Cortex of kidney (tissue), 1 donor: ENCODE data around the gene COMMD1.
"Not testable (repeated sequence)": the region's sequence is repeated elsewhere in the genome, so short reads cannot be mapped to it uniquely, and the experiment has no call there.

Experiments used
- DNase-seq: peaks from one replicate; lab custom pipeline; 2025; lab: John Stamatoyannopoulos, UW

COMMD1 gene

GRCh38 chr2:62030902-62031301 is 125.4 kb downstream of the COMMD1 start:
- no peak for DNase-seq

- no peak for DNase-seq
Measured at GRCh38 chr2:62032096-62032495, 126.6 kb downstream of the COMMD1 start.

- DNase-seq, result no peak
Measured at GRCh38 chr2:62034715-62035114, 129.2 kb downstream of the COMMD1 start.

- DNase-seq, result no peak
Measured at GRCh38 chr2:62036229-62036628, 130.8 kb downstream of the COMMD1 start.

- DNase-seq, result no peak
Measured at GRCh38 chr2:62036761-62037250, 131.3 kb downstream of the COMMD1 start.

- DNase-seq, result no peak
Measured at GRCh38 chr2:62038975-62039771, 133.7 kb downstream of the COMMD1 start.

- DNase-seq, result no peak
Measured at GRCh38 chr2:62040926-62041325, 135.5 kb downstream of the COMMD1 start.

- DNase-seq, result not testable (repeated sequence)
Measured at GRCh38 chr2:62041701-62042385, 136.4 kb downstream of the COMMD1 start.

GRCh38 chr2:62042400-62042799 is 136.9 kb downstream of the COMMD1 start:
- no peak for DNase-seq

GRCh38 chr2:62042944-62043343 is 137.5 kb downstream of the COMMD1 start:
- DNase-seq, result no peak

GRCh38 chr2:62045017-62045543 is 139.6 kb downstream of the COMMD1 start:
- DNase-seq, result no peak

GRCh38 chr2:62046141-62046540 is 140.7 kb downstream of the COMMD1 start:
- no peak for DNase-seq

GRCh38 chr2:62050456-62051045 is 145.1 kb downstream of the COMMD1 start:
- DNase-seq, result no peak

GRCh38 chr2:62054029-62054791 is 148.7 kb downstream of the COMMD1 start:
- no peak for DNase-seq

GRCh38 chr2:62054916-62055450 is 149.5 kb downstream of the COMMD1 start:
- DNase-seq, result no peak

GRCh38 chr2:62055724-62056336 is 150.4 kb downstream of the COMMD1 start:
- DNase-seq, result no peak

GRCh38 chr2:62056341-62056740 is 150.9 kb downstream of the COMMD1 start:
- no peak for DNase-seq

- DNase-seq, result no peak
Measured at GRCh38 chr2:62065243-62065642, 159.8 kb downstream of the COMMD1 start.

- no peak for DNase-seq
Measured at GRCh38 chr2:62071126-62071598, 165.7 kb downstream of the COMMD1 start.

- no peak for DNase-seq
Measured at GRCh38 chr2:62071760-62072680, 166.5 kb downstream of the COMMD1 start.
